Endothelial cell (in vitro differentiated cells): ENCODE data around the gene EIF4E. TPM values are rescaled to one million over a fixed set of nuclear protein-coding genes. Genes with fewer than 3 reads are reported as not detected.
A peak's percentile ranks its signal among the peaks of the same experiment; 100 is the strongest.
"Not testable (repeated sequence)": the region's sequence is repeated elsewhere in the genome, so short reads cannot be mapped to it uniquely, and the experiment has no call there.

Experiments used
- DNase-seq: peaks from one replicate; pipeline ENCODE4 v3.0.0; 2021; ENCODE audit warnings: low spot score
- H3K27ac Mint-ChIP-seq: one replicate; pipeline ENCODE4 v1.8.0; 2021; ENCODE audit warnings: mixed read lengths, inconsistent platforms; ENCODE audit not compliant: unreplicated experiment
- H3K27me3 Mint-ChIP-seq: one replicate; pipeline ENCODE4 v1.8.0; 2021; ENCODE audit warnings: mild to moderate bottlenecking, moderate library complexity, mixed read lengths, inconsistent platforms; ENCODE audit not compliant: unreplicated experiment
- H3K36me3 Mint-ChIP-seq: one replicate; pipeline ENCODE4 v1.8.0; 2021; ENCODE audit warnings: mild to moderate bottlenecking, low read depth, mixed read lengths, inconsistent platforms; ENCODE audit not compliant: unreplicated experiment
- H3K4me1 Mint-ChIP-seq: one replicate; pipeline ENCODE4 v1.8.0; 2021; ENCODE audit warnings: mild to moderate bottlenecking, mixed read lengths, inconsistent platforms; ENCODE audit not compliant: unreplicated experiment
- H3K4me3 Mint-ChIP-seq: one replicate; pipeline ENCODE4 v1.8.0; 2021; ENCODE audit warnings: mild to moderate bottlenecking, mixed read lengths, inconsistent platforms; ENCODE audit not compliant: unreplicated experiment
- H3K9me3 Mint-ChIP-seq: one replicate; pipeline ENCODE4 v1.8.0; 2021; ENCODE audit warnings: mixed read lengths, inconsistent platforms; ENCODE audit not compliant: unreplicated experiment
- total RNA-seq: library from RNA; stranded (reverse); fragmentation: NEBNext Ultra II Directional; extraction: Animal tissue kit (Norgen Biotek cat#: 25700); gene quantifications from one replicate; pipeline ENCODE4 v1.2.1, GENCODE V29; 2021; ENCODE audit not compliant: unreplicated experiment
- TF ChIP-seq, protein P1 (sequence below): fragments of 200-600 bp; sonication (generic); IDR thresholded peaks from one replicate; pipeline ENCODE4 v1.5.0; 2021; ENCODE audit warnings: antibody characterized with exemption; ENCODE audit not compliant: unreplicated experiment

Gene EIF4E
- total RNA-seq, 1 donor from 2014 or later = 78.9 TPM

DNA sequence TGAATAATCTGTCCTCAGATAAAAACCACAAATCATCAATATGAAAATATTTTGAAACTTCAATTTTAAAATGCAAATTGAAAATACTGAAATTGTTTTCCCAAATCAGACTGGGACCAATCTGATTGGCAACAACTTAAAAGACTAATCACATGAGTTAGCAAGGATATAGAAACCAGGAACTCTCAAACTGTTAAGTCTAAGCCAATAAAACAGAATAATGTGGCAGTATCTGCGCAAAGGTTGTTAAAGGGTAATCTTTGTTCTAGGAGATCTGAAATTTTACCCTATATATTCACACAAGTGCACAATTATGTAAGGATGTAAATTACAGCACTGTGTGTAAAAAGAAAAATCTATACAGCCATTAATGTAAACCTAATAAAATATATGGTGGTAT, 29.7 kb downstream of the EIF4E start:
- Mint-ChIP-seq H3K4me1 (no peaks in the 10 kb centered on the region), H3K4me3 (no peak overlapping the region), H3K27ac (no peak overlapping the region), H3K36me3 (peaks cover 8% of the 10 kb centered on the region), H3K27me3 (peaks cover 1% of the 10 kb centered on the region), H3K9me3 (no peaks in the 10 kb centered on the region)
- DNase-seq = no peak
- TF ChIP-seq, protein P1, sequence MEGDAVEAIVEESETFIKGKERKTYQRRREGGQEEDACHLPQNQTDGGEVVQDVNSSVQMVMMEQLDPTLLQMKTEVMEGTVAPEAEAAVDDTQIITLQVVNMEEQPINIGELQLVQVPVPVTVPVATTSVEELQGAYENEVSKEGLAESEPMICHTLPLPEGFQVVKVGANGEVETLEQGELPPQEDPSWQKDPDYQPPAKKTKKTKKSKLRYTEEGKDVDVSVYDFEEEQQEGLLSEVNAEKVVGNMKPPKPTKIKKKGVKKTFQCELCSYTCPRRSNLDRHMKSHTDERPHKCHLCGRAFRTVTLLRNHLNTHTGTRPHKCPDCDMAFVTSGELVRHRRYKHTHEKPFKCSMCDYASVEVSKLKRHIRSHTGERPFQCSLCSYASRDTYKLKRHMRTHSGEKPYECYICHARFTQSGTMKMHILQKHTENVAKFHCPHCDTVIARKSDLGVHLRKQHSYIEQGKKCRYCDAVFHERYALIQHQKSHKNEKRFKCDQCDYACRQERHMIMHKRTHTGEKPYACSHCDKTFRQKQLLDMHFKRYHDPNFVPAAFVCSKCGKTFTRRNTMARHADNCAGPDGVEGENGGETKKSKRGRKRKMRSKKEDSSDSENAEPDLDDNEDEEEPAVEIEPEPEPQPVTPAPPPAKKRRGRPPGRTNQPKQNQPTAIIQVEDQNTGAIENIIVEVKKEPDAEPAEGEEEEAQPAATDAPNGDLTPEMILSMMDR = no peak

DNA sequence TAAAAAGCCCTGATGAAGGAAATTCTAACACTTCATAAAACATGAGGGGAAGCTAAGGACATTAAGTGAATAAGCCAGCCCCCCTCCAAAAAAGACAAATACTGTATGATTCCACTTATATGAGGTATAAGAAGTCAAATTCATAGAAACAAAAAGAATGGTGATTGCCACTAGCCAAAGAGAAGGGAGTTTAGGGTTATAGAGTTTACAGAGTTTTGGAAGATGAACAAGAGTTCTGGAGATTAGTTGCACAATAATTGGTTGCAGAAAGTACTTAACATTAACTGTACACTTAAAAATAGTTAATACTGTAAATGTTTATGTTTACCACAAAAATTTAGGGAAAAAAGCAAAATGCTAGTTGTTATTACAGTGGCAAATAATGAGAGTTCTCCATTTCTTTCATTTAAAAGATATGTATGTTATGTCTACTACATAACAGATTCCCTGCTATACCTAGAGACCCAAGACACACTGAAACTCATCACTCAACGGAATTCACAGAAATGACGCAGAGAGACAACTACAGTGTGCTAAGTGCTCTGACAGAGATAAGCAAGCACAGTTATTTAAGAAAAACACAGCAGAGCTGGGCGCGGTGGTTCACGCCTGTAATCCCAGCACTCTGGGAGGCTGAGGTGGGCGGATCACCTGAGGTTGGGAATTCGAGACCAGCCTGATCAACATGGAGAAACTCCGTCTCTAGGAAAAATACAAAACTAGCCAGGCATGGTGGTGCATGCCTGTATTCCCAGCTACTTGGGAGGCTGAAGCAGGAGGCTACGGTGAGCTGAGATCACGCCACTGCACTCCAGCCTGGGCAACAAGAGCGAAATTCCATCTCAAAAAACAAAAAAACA, 37.2 kb downstream of the EIF4E start:
- H3K4me3 Mint-ChIP-seq = no peak overlapping the region

DNA sequence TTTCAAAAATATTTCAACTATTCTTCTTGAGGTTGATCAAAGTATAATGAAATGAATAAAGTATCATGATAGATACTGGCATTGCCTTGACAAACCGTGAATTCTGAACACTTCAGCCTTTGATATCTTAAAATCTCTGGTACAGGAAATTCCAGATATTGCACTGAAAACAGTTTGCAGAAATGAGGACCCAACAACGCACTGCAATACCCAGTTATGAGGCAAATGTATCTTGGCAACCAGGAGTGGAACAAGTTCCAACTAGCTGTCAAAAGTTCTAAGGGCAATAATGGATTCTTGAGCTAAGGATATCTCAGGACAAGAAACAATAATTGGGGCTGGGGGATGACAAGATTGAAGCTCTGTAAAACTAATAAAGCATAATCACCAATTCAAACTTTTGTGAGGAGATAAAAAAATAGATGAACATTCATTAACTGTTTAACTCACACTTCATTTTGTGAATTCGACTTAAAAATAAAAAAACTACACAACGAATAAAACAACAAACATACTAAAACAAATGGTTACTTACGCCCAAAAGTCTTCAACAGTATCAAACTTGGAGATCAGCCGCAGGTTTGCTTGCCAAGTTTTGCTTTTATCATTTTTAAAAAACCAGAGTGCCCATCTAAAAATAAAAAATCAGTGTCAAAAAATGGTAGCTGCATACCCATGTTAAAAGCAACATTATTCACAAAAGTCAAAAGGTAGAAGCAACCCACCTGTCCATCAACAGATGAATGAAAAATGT, 38.1 kb downstream of the EIF4E start:
- no peak for DNase-seq
- Mint-ChIP-seq H3K27ac (peak overlapping the region; percentile 12), H3K4me1 (no peaks in the 10 kb centered on the region), H3K36me3 (peaks cover 15% of the 10 kb centered on the region), H3K27me3 (no peaks in the 10 kb centered on the region), H3K9me3 (no peaks in the 10 kb centered on the region), H3K4me3 (no peak overlapping the region)
- TF ChIP-seq, protein P1 = no peak

More for the DNA sequence above, 37.2 kb downstream of the EIF4E start:
- TF ChIP-seq, protein P1 = no peak
- no peak for DNase-seq
- Mint-ChIP-seq H3K27me3 (no peaks in the 10 kb centered on the region), H3K9me3 (no peaks in the 10 kb centered on the region), H3K36me3 (peaks cover 14% of the 10 kb centered on the region), H3K4me1 (no peaks in the 10 kb centered on the region), H3K27ac (no peak overlapping the region)

DNA sequence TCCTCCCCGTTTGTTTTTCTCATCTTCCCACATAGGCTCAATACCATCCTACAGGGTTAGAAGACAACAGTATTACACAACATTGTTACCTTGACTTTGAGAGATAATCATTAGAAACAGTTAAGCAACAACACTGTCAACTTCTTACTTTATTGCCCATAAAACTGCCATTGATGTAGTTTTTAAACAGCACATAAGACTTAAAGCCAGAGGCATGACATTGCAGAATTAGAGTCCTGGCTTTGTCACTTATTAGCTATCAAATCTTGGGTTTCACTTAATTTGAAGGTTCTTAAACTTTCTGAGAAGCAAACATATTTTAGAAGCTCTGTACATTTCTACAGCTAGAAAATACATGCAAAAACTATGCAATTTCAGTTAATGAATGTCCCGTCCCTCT, 41.8 kb downstream of the EIF4E start:
- no peaks in the 10 kb centered on the region for H3K9me3 Mint-ChIP-seq
- H3K4me1 Mint-ChIP-seq = no peaks in the 10 kb centered on the region
- no peaks in the 10 kb centered on the region for H3K27me3 Mint-ChIP-seq
- no peak overlapping the region for H3K27ac Mint-ChIP-seq
- DNase-seq = no peak
- no peak overlapping the region for H3K4me3 Mint-ChIP-seq
- peaks cover 15% of the 10 kb centered on the region for H3K36me3 Mint-ChIP-seq
- TF ChIP-seq, protein P1 = no peak

DNA sequence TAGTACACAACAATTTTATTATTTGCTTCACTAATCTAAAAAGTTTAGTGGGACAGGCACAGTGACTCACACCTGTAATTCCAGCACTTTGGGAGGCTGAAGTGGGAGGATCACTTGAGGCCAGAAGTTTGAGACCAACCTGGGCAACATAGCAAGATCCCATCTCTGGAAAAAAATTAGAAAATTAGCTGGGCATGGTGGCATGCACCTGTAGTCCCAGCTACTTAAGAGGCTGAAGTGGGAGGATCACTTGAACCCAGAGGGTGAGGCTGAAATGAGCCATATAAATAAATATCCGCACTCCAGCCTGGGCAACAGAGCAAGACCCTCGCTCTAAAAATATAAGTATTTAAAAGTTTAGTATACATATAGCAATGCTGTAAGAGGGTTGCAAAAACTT, 42.6 kb downstream of the EIF4E start:
- H3K27me3 Mint-ChIP-seq, DNase-seq, H3K9me3 Mint-ChIP-seq, H3K27ac Mint-ChIP-seq, H3K4me1 Mint-ChIP-seq, H3K4me3 Mint-ChIP-seq: not testable (repeated sequence)
- H3K36me3 Mint-ChIP-seq = peaks cover 15% of the 10 kb centered on the region

DNA sequence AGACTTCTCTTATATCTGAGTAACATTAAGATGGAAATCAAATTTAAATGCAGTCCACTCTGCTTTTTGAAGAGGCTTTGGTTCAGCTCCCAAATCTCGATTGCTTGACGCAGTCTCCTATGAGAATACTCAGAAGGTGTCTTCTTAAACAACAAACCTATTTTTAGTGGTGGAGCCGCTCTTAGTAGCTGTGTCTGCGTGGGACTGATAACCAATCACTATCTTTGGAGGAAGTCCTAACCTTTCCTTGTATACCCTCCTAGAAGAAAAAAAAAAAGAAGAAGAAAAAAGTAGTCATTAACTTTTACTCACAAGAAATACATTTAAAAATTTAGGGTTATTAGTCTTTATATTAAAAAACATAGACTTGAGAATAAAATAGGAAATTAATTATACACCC, 48.0 kb downstream of the EIF4E start:
- not testable (repeated sequence) for H3K36me3 Mint-ChIP-seq, DNase-seq, H3K27me3 Mint-ChIP-seq, H3K4me3 Mint-ChIP-seq, H3K9me3 Mint-ChIP-seq, H3K4me1 Mint-ChIP-seq, H3K27ac Mint-ChIP-seq
